ENCODE data around the gene RAPGEF1. TPM values are rescaled to one million over a fixed set of nuclear protein-coding genes. Genes with fewer than 3 reads are reported as not detected.

The RAPGEF1 gene
- total and polyA plus RNA-seq, 2 of the 13 experiments (the other 11 are each of a cell fraction or from before 2014, with no cell fraction given): 21.2 to 38.9 TPM

DNA sequence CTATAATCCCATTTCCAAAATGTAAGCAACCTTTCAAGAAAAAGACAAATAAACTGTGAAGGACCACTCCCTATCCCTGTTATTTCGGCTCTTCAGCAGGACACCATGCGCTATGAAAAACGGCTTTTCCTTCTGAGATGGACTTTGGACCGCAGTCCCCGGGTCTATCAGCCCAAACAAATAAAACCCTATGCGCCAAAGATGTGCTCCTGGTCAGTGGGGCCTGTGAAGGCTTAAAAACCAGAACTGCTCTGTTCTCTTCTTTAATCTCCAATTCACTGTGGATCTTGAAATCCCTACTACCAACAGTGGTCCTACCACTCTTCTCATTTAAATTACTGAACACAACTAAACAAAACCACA lies 33.3 kb downstream of the RAPGEF1 start (continued):
- TF ChIP-seq ZSCAN25 (CRISPR knock-in tag; IDR thresholded peaks at IDR 0.05) (no peak), MXI1 (IDR thresholded peaks at IDR 0.05; ENCODE audit: borderline replicate concordance, low read depth, low read length) (0 out of 3 replicates have a peak, but pooled peaks have one; percentile 7), HNF4A (CRISPR knock-in tag; IDR thresholded peaks at IDR 0.05) (peak; percentile 90), STAT5B (CRISPR knock-in tag; IDR thresholded peaks at IDR 0.05) (no peak), ZNF792 (CRISPR knock-in tag; IDR thresholded peaks at IDR 0.05) (no peak), ZFP36L1 (CRISPR knock-in tag; IDR thresholded peaks at IDR 0.05) (no peak), YEATS2 (CRISPR knock-in tag; IDR thresholded peaks at IDR 0.05; ENCODE audit: borderline replicate concordance) (no peak), HDAC1 (CRISPR knock-in tag; IDR thresholded peaks at IDR 0.05) (peak; percentile 3; the same call in 1 of the 2 replicates)
- TF ChIP-seq, protein P1, sequence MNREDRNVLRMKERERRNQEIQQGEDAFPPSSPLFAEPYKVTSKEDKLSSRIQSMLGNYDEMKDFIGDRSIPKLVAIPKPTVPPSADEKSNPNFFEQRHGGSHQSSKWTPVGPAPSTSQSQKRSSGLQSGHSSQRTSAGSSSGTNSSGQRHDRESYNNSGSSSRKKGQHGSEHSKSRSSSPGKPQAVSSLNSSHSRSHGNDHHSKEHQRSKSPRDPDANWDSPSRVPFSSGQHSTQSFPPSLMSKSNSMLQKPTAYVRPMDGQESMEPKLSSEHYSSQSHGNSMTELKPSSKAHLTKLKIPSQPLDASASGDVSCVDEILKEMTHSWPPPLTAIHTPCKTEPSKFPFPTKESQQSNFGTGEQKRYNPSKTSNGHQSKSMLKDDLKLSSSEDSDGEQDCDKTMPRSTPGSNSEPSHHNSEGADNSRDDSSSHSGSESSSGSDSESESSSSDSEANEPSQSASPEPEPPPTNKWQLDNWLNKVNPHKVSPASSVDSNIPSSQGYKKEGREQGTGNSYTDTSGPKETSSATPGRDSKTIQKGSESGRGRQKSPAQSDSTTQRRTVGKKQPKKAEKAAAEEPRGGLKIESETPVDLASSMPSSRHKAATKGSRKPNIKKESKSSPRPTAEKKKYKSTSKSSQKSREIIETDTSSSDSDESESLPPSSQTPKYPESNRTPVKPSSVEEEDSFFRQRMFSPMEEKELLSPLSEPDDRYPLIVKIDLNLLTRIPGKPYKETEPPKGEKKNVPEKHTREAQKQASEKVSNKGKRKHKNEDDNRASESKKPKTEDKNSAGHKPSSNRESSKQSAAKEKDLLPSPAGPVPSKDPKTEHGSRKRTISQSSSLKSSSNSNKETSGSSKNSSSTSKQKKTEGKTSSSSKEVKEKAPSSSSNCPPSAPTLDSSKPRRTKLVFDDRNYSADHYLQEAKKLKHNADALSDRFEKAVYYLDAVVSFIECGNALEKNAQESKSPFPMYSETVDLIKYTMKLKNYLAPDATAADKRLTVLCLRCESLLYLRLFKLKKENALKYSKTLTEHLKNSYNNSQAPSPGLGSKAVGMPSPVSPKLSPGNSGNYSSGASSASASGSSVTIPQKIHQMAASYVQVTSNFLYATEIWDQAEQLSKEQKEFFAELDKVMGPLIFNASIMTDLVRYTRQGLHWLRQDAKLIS (CRISPR knock-in tag; IDR thresholded peaks at IDR 0.05): no peak
- TF ChIP-seq, protein P2, sequence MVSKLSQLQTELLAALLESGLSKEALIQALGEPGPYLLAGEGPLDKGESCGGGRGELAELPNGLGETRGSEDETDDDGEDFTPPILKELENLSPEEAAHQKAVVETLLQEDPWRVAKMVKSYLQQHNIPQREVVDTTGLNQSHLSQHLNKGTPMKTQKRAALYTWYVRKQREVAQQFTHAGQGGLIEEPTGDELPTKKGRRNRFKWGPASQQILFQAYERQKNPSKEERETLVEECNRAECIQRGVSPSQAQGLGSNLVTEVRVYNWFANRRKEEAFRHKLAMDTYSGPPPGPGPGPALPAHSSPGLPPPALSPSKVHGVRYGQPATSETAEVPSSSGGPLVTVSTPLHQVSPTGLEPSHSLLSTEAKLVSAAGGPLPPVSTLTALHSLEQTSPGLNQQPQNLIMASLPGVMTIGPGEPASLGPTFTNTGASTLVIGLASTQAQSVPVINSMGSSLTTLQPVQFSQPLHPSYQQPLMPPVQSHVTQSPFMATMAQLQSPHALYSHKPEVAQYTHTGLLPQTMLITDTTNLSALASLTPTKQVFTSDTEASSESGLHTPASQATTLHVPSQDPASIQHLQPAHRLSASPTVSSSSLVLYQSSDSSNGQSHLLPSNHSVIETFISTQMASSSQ (IDR thresholded peaks at IDR 0.05; ENCODE audit: low read depth): no peak
- TF ChIP-seq, protein P2 (CRISPR knock-in tag; IDR thresholded peaks at IDR 0.05; ENCODE audit: borderline replicate concordance): no peak
- TF ChIP-seq, protein P3, sequence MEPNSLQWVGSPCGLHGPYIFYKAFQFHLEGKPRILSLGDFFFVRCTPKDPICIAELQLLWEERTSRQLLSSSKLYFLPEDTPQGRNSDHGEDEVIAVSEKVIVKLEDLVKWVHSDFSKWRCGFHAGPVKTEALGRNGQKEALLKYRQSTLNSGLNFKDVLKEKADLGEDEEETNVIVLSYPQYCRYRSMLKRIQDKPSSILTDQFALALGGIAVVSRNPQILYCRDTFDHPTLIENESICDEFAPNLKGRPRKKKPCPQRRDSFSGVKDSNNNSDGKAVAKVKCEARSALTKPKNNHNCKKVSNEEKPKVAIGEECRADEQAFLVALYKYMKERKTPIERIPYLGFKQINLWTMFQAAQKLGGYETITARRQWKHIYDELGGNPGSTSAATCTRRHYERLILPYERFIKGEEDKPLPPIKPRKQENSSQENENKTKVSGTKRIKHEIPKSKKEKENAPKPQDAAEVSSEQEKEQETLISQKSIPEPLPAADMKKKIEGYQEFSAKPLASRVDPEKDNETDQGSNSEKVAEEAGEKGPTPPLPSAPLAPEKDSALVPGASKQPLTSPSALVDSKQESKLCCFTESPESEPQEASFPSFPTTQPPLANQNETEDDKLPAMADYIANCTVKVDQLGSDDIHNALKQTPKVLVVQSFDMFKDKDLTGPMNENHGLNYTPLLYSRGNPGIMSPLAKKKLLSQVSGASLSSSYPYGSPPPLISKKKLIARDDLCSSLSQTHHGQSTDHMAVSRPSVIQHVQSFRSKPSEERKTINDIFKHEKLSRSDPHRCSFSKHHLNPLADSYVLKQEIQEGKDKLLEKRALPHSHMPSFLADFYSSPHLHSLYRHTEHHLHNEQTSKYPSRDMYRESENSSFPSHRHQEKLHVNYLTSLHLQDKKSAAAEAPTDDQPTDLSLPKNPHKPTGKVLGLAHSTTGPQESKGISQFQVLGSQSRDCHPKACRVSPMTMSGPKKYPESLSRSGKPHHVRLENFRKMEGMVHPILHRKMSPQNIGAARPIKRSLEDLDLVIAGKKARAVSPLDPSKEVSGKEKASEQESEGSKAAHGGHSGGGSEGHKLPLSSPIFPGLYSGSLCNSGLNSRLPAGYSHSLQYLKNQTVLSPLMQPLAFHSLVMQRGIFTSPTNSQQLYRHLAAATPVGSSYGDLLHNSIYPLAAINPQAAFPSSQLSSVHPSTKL (CRISPR knock-in tag; IDR thresholded peaks at IDR 0.05): peak; percentile 56; the same call in 1 of the 2 replicates
- TF ChIP-seq, protein P4, sequence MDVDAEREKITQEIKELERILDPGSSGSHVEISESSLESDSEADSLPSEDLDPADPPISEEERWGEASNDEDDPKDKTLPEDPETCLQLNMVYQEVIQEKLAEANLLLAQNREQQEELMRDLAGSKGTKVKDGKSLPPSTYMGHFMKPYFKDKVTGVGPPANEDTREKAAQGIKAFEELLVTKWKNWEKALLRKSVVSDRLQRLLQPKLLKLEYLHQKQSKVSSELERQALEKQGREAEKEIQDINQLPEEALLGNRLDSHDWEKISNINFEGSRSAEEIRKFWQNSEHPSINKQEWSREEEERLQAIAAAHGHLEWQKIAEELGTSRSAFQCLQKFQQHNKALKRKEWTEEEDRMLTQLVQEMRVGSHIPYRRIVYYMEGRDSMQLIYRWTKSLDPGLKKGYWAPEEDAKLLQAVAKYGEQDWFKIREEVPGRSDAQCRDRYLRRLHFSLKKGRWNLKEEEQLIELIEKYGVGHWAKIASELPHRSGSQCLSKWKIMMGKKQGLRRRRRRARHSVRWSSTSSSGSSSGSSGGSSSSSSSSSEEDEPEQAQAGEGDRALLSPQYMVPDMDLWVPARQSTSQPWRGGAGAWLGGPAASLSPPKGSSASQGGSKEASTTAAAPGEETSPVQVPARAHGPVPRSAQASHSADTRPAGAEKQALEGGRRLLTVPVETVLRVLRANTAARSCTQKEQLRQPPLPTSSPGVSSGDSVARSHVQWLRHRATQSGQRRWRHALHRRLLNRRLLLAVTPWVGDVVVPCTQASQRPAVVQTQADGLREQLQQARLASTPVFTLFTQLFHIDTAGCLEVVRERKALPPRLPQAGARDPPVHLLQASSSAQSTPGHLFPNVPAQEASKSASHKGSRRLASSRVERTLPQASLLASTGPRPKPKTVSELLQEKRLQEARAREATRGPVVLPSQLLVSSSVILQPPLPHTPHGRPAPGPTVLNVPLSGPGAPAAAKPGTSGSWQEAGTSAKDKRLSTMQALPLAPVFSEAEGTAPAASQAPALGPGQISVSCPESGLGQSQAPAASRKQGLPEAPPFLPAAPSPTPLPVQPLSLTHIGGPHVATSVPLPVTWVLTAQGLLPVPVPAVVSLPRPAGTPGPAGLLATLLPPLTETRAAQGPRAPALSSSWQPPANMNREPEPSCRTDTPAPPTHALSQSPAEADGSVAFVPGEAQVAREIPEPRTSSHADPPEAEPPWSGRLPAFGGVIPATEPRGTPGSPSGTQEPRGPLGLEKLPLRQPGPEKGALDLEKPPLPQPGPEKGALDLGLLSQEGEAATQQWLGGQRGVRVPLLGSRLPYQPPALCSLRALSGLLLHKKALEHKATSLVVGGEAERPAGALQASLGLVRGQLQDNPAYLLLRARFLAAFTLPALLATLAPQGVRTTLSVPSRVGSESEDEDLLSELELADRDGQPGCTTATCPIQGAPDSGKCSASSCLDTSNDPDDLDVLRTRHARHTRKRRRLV (CRISPR knock-in tag; IDR thresholded peaks at IDR 0.05): no peak
